Karpas-422 (cell line): ENCODE measurements around the gene ADGRG6. TPM values are rescaled to one million over a fixed set of nuclear protein-coding genes. Genes with fewer than 3 reads are reported as not detected.

Experiments used
- DNase-seq: peaks from one replicate; pipeline ENCODE4 v3.0.0-alpha.2; 2015
- H2AFZ ChIP-seq: fragments of 200-600 bp; sonication (generic); 2 replicates; pipeline ENCODE4 v1.6.1; 2014; ENCODE audit warnings: antibody characterized with exemption, low read length, mixed read lengths
- H3K27ac ChIP-seq: fragments of 200-600 bp; sonication (generic); 2 replicates; pipeline ENCODE4 v1.5.1; 2014; ENCODE audit warnings: mild to moderate bottlenecking, low read length, moderate library complexity
- H3K27me3 ChIP-seq: fragments of 200-600 bp; sonication (generic); 2 replicates; pipeline ENCODE4 v1.6.1; 2014; ENCODE audit warnings: low read length, mixed read lengths
- H3K36me3 ChIP-seq: fragments of 200-600 bp; sonication (generic); 2 replicates; pipeline ENCODE4 v1.6.1; 2014; ENCODE audit warnings: low read length, mixed read lengths; ENCODE audit not compliant: insufficient read depth
- H3K4me1 ChIP-seq: fragments of 200-600 bp; sonication (generic); 2 replicates; pipeline ENCODE4 v1.6.1; 2014; ENCODE audit warnings: mild to moderate bottlenecking, low read length, mixed read lengths
- H3K4me2 ChIP-seq: fragments of 200-600 bp; sonication (generic); 2 replicates; pipeline ENCODE4 v1.6.1; 2014; ENCODE audit warnings: low read length, low read depth, mild to moderate bottlenecking; ENCODE audit not compliant: poor library complexity, severe bottlenecking
- H3K4me3 ChIP-seq: fragments of 200-600 bp; sonication (generic); 2 replicates; pipeline ENCODE4 v1.5.1; 2014; ENCODE audit warnings: mild to moderate bottlenecking, antibody characterized with exemption, low read length, mixed read lengths
- H3K79me2 ChIP-seq: fragments of 200-600 bp; sonication (generic); 2 replicates; pipeline ENCODE4 v1.6.1; 2014; ENCODE audit warnings: mild to moderate bottlenecking, low read length, mixed read lengths
- H3K9ac ChIP-seq: fragments of 200-600 bp; sonication (generic); 2 replicates; pipeline ENCODE4 v1.6.0; 2014; ENCODE audit warnings: low read length
- H3K9me2 ChIP-seq: fragments of 200-600 bp; sonication (generic), shearing (Covaris generic); replicated peaks from 2 replicates; pipeline ENCODE4 v1.6.0; 2014; ENCODE audit warnings: mild to moderate bottlenecking, low read length, moderate library complexity; ENCODE audit not compliant: insufficient read depth
- H3K9me3 ChIP-seq: fragments of 300-700, 200-600 bp; sonication (generic); 2 replicates; pipeline ENCODE4 v1.6.1; 2014; ENCODE audit warnings: low read length, mixed read lengths
- H4K20me1 ChIP-seq: fragments of 200-600 bp; sonication (generic); 2 replicates; pipeline ENCODE4 v1.6.1; 2014; ENCODE audit warnings: mild to moderate bottlenecking, antibody characterized with exemption, low read length, low read depth; ENCODE audit not compliant: insufficient read depth
- total RNA-seq: library from RNA; depleted of rRNA; stranded (reverse); fragments of >200 nt; shearing (Covaris generic); gene quantifications from 2 replicates; pipeline ENCODE4 v1.2.3, GENCODE V29; 2014; ENCODE audit warnings: low replicate concordance

ADGRG6 gene
- total RNA-seq, 1 experiment from 2014 or later = not detected

GRCh38 chr6:142302421-142303175 is 791 bp downstream of the ADGRG6 start:
- Histone ChIP-seq H3K4me3 (no peak overlapping the region), H3K27ac (no peak overlapping the region), H3K27me3 (no peaks in the 10 kb centered on the region), H3K9ac (no peak overlapping the region), H3K4me2 (no peak overlapping the region), H3K9me2 (no peaks in the 10 kb centered on the region), H2AFZ (no peak overlapping the region), H3K4me1 (no peaks in the 10 kb centered on the region), H3K79me2 (no peaks in the 10 kb centered on the region), H4K20me1 (no peaks in the 10 kb centered on the region), H3K9me3 (no peaks in the 10 kb centered on the region), H3K36me3 (no peaks in the 10 kb centered on the region)
- no peak for DNase-seq

- Histone ChIP-seq H3K79me2 (no peaks in the 10 kb centered on the region), H3K9me2 (no peaks in the 10 kb centered on the region), H3K4me2 (no peak overlapping the region), H3K9me3 (no peaks in the 10 kb centered on the region), H3K9ac (no peak overlapping the region), H3K4me3 (no peak overlapping the region), H3K27me3 (no peaks in the 10 kb centered on the region), H3K4me1 (no peaks in the 10 kb centered on the region), H4K20me1 (no peaks in the 10 kb centered on the region), H2AFZ (no peak overlapping the region), H3K36me3 (no peaks in the 10 kb centered on the region), H3K27ac (no peak overlapping the region)
- no peak for DNase-seq
Measured at GRCh38 chr6:142303176-142303533, 1.3 kb downstream of the ADGRG6 start.

- Histone ChIP-seq H3K9me3 (no peaks in the 10 kb centered on the region), H3K36me3 (no peaks in the 10 kb centered on the region), H2AFZ (no peak overlapping the region), H3K79me2 (no peaks in the 10 kb centered on the region), H4K20me1 (no peaks in the 10 kb centered on the region), H3K9me2 (no peaks in the 10 kb centered on the region), H3K9ac (no peak overlapping the region), H3K27ac (no peak overlapping the region), H3K4me3 (no peak overlapping the region), H3K27me3 (no peaks in the 10 kb centered on the region), H3K4me1 (no peaks in the 10 kb centered on the region), H3K4me2 (no peak overlapping the region)
- DNase-seq = no peak
Measured at GRCh38 chr6:142304241-142304640, 2.4 kb downstream of the ADGRG6 start.

GRCh38 chr6:142306736-142307135 is 4.9 kb downstream of the ADGRG6 start:
- H3K4me2 ChIP-seq = no peak overlapping the region
- H3K9me2 ChIP-seq = no peaks in the 10 kb centered on the region
- H3K79me2 ChIP-seq = no peaks in the 10 kb centered on the region

GRCh38 chr6:142307963-142308748 is 6.3 kb downstream of the ADGRG6 start:
- H3K4me2 ChIP-seq = no peak overlapping the region
- no peak for DNase-seq
- H3K9ac ChIP-seq = no peak overlapping the region
- no peaks in the 10 kb centered on the region for H3K9me3 ChIP-seq
- no peaks in the 10 kb centered on the region for H3K4me1 ChIP-seq
- no peak overlapping the region for H3K27ac ChIP-seq
- H3K36me3 ChIP-seq = no peaks in the 10 kb centered on the region
- H3K27me3 ChIP-seq = no peaks in the 10 kb centered on the region
- no peak overlapping the region for H3K4me3 ChIP-seq
- no peak overlapping the region for H2AFZ ChIP-seq
- H4K20me1 ChIP-seq = no peaks in the 10 kb centered on the region
- no peaks in the 10 kb centered on the region for H3K9me2 ChIP-seq
- H3K79me2 ChIP-seq = no peaks in the 10 kb centered on the region

More at GRCh38 chr6:142306736-142307135, 4.9 kb downstream of the ADGRG6 start:
- Histone ChIP-seq H3K9me3 (no peaks in the 10 kb centered on the region), H4K20me1 (no peaks in the 10 kb centered on the region), H3K36me3 (no peaks in the 10 kb centered on the region), H3K27me3 (no peaks in the 10 kb centered on the region), H3K27ac (no peak overlapping the region), H3K4me3 (no peak overlapping the region), H3K4me1 (no peaks in the 10 kb centered on the region), H2AFZ (no peak overlapping the region), H3K9ac (no peak overlapping the region)
- no peak for DNase-seq

DNA sequence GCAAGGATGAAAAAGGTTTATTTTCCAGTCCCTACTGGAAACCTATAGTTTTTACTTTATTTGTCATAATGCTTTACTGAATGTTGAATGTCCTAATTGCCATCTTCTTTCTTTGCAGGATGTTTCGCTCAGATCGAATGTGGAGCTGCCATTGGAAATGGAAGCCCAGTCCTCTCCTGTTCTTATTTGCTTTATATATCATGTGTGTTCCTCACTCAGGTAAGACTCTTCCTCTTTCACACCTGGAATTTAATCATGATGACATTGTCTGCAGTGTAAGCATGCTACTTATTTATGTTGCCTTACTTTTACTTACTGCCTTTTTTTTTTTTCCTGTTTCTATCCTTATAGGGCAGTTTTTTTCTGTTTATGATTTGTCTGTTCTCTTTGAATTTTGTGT is 7.6 kb downstream of the ADGRG6 start:
- H3K9me2 ChIP-seq = no peaks in the 10 kb centered on the region
- H3K9ac ChIP-seq = no peak overlapping the region
- no peaks in the 10 kb centered on the region for H3K79me2 ChIP-seq
- no peak overlapping the region for H3K4me3 ChIP-seq
- no peak overlapping the region for H3K4me2 ChIP-seq
- H3K27ac ChIP-seq = no peak overlapping the region
- no peak for DNase-seq
- H2AFZ ChIP-seq = no peak overlapping the region
- no peaks in the 10 kb centered on the region for H4K20me1 ChIP-seq
- no peaks in the 10 kb centered on the region for H3K4me1 ChIP-seq
- no peaks in the 10 kb centered on the region for H3K27me3 ChIP-seq
- H3K9me3 ChIP-seq = no peaks in the 10 kb centered on the region
- H3K36me3 ChIP-seq = no peaks in the 10 kb centered on the region

- Histone ChIP-seq H3K4me1 (no peaks in the 10 kb centered on the region), H3K27ac (no peak overlapping the region), H3K4me3 (no peak overlapping the region), H3K4me2 (no peak overlapping the region), H3K9me2 (no peaks in the 10 kb centered on the region), H2AFZ (no peak overlapping the region), H4K20me1 (no peaks in the 10 kb centered on the region), H3K9me3 (no peaks in the 10 kb centered on the region), H3K27me3 (no peaks in the 10 kb centered on the region), H3K79me2 (no peaks in the 10 kb centered on the region), H3K36me3 (no peaks in the 10 kb centered on the region), H3K9ac (no peak overlapping the region)
- DNase-seq = no peak
Measured at GRCh38 chr6:142313284-142313683, 11.5 kb downstream of the ADGRG6 start.

GRCh38 chr6:142316791-142317368 is 15.1 kb downstream of the ADGRG6 start:
- no peaks in the 10 kb centered on the region for H3K79me2 ChIP-seq

More at GRCh38 chr6:142316791-142317368, 15.1 kb downstream of the ADGRG6 start:
- no peak overlapping the region for H3K4me2 ChIP-seq
- no peaks in the 10 kb centered on the region for H3K36me3 ChIP-seq
- no peaks in the 10 kb centered on the region for H4K20me1 ChIP-seq
- no peak for DNase-seq
- H3K4me1 ChIP-seq = no peaks in the 10 kb centered on the region
- H3K9me2 ChIP-seq = no peaks in the 10 kb centered on the region
- H2AFZ ChIP-seq = no peak overlapping the region
- no peaks in the 10 kb centered on the region for H3K9me3 ChIP-seq
- H3K27ac ChIP-seq = no peak overlapping the region
- H3K27me3 ChIP-seq = no peaks in the 10 kb centered on the region; the same call in 1 of the 2 replicates
- no peak overlapping the region for H3K4me3 ChIP-seq
- no peak overlapping the region for H3K9ac ChIP-seq
